Measurements from ENCODE around the gene ASCL4.

DNA sequence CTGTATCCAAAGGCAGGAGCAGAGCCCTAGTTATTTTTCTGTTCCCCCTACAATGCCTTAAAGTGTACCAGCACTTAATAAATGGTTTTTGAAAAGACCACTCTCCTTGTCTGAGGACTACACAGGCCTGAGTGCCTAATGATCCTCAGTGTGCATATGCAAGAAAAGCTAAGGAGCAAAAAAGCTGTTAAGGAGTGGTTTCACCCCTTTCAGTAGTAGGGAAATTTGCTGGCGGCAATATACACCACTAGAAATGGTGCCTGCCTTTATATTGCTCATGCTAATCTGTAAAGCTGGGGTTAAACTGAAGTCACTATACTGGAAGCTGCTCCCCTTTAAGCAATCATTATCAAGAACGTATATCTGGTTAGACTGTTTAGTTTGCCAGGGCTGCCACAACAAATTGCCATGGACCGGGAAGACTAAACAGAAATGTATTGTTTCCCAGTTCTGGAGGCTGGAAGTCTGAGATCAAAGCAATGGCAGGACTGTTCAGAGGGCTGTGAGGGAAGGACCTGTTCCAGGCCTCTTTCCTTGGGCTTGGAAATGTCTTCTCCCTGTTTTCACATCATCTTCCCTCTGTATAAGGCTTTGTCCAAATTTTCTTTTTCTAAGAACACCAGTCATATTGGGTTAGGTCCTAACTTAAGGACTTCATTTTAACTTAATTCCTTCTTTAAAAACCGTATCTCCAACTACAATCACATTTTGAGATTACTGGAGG, 43.7 kb upstream of the ASCL4 start:
- TF ChIP-seq, protein P1, sequence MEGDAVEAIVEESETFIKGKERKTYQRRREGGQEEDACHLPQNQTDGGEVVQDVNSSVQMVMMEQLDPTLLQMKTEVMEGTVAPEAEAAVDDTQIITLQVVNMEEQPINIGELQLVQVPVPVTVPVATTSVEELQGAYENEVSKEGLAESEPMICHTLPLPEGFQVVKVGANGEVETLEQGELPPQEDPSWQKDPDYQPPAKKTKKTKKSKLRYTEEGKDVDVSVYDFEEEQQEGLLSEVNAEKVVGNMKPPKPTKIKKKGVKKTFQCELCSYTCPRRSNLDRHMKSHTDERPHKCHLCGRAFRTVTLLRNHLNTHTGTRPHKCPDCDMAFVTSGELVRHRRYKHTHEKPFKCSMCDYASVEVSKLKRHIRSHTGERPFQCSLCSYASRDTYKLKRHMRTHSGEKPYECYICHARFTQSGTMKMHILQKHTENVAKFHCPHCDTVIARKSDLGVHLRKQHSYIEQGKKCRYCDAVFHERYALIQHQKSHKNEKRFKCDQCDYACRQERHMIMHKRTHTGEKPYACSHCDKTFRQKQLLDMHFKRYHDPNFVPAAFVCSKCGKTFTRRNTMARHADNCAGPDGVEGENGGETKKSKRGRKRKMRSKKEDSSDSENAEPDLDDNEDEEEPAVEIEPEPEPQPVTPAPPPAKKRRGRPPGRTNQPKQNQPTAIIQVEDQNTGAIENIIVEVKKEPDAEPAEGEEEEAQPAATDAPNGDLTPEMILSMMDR (IDR thresholded peaks at IDR 0.05; ENCODE audit: borderline replicate concordance, extremely low read depth, low read length, poor library complexity, severe bottlenecking): no peak
- no peak for TF ChIP-seq EZH2 (IDR thresholded peaks at IDR 0.05; ENCODE audit: borderline replicate concordance, low read depth, low read length, severe bottlenecking)
